Type B pancreatic cell (in vitro differentiated cells): Measurements from ENCODE around the gene PRPF6. TPM values are rescaled to one million over a fixed set of nuclear protein-coding genes. Genes with fewer than 3 reads are reported as not detected.

Experiments
- DNase-seq: peaks from one replicate; pipeline ENCODE4 v3.0.0; 2021; ENCODE audit warnings: mixed read lengths; ENCODE audit not compliant: unreplicated experiment; ENCODE audit errors: extremely low spot score
- H3K27ac Mint-ChIP-seq: 2 replicates; pipeline ENCODE4 v1.8.0; 2021; ENCODE audit warnings: mild to moderate bottlenecking, mixed read lengths
- H3K27me3 Mint-ChIP-seq: 2 replicates; pipeline ENCODE4 v1.8.0; 2021; ENCODE audit warnings: mixed read lengths
- H3K36me3 Mint-ChIP-seq: 2 replicates; pipeline ENCODE4 v1.8.0; 2021; ENCODE audit warnings: mixed read lengths
- H3K4me1 Mint-ChIP-seq: one replicate; pipeline ENCODE4 v1.8.0; 2021; ENCODE audit warnings: mixed read lengths; ENCODE audit not compliant: unreplicated experiment
- H3K4me3 Mint-ChIP-seq: 2 replicates; pipeline ENCODE4 v1.8.0; 2021; ENCODE audit warnings: mild to moderate bottlenecking, mixed read lengths
- H3K9me3 Mint-ChIP-seq: 2 replicates; pipeline ENCODE4 v1.8.0; 2021; ENCODE audit warnings: mixed read lengths
- total RNA-seq: library from RNA; stranded (reverse); gene quantifications from 2 replicates; pipeline ENCODE4 v1.2.1, GENCODE V29; 2021; ENCODE audit warnings: low replicate concordance
- TF ChIP-seq, protein P1 (sequence below): fragments of 200-600 bp; sonication (generic); conservative IDR thresholded peaks from 2 replicates; pipeline ENCODE4 v1.5.0; 2021; ENCODE audit warnings: antibody characterized with exemption, mild to moderate bottlenecking

PRPF6 gene
- total RNA-seq, 1 donor from 2014 or later, result 67.9 TPM

DNA sequence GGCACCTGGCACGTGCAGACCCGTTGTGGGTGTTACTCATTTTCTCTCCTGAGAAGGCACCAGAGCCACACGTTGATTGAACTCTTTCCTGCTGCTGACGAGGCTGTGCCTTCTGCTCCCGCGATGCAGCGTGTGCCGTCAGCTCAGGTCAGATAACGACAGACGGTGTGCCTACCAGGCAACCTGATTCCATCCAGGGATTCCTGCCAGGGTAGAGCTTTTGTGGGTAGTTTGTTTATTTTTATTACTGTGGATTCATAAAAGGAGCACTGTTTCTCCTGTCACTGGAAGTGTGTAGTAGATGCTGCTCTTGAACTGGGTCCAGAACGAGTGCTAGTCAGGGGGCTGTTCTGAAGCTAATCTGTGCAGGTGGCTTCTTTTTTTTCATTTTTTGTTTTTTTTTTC lies 20.7 kb downstream of the PRPF6 start:
- H3K4me1 Mint-ChIP-seq, result no peaks in the 10 kb centered on the region
- H3K27ac Mint-ChIP-seq, result no peak overlapping the region
- peaks cover 19% of the 10 kb centered on the region for H3K36me3 Mint-ChIP-seq
- no peaks in the 10 kb centered on the region for H3K9me3 Mint-ChIP-seq
- DNase-seq, result no peak
- H3K27me3 Mint-ChIP-seq, result no peaks in the 10 kb centered on the region
- no peak overlapping the region for H3K4me3 Mint-ChIP-seq
- TF ChIP-seq, protein P1, sequence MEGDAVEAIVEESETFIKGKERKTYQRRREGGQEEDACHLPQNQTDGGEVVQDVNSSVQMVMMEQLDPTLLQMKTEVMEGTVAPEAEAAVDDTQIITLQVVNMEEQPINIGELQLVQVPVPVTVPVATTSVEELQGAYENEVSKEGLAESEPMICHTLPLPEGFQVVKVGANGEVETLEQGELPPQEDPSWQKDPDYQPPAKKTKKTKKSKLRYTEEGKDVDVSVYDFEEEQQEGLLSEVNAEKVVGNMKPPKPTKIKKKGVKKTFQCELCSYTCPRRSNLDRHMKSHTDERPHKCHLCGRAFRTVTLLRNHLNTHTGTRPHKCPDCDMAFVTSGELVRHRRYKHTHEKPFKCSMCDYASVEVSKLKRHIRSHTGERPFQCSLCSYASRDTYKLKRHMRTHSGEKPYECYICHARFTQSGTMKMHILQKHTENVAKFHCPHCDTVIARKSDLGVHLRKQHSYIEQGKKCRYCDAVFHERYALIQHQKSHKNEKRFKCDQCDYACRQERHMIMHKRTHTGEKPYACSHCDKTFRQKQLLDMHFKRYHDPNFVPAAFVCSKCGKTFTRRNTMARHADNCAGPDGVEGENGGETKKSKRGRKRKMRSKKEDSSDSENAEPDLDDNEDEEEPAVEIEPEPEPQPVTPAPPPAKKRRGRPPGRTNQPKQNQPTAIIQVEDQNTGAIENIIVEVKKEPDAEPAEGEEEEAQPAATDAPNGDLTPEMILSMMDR, result no peak

DNA sequence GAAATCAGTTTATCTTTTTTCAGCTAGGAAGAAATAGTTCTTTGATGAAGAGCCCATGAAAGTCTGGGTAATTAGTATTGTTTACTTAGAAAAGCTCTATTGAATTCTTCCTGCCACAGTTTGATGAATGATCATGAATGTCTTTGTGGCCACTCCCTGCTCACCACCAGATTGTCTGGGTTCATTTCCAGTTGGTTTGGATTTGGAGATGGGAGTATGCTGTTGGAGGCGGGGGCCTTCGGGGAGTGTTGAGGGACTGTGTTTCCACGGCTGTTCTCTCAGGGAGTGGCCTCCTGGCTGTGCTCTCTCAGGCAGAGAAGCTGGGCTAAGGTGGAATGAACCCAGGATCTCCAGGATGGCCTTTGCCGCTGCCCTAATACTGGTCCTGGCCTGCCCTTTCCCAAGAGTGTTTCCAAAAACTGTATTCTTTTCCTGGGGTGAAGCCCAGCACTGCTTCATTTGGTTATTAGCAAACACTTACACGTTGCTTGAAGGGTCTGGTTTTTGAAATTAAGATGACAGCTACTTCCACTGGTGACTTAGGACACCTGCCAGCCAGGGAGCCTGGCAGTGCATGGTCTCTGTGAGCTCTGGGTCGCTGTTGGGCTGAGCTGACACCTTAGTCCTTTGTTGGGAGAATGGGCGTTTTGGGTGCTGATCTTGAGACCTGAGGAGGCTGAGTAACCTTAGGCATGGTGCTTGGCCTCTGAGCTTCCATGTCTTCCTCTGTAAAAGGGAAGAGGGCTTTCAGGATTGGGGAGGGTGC lies 23.2 kb downstream of the PRPF6 start:
- peak overlapping the region; percentile 93 for H3K27ac Mint-ChIP-seq
- TF ChIP-seq, protein P1, result no peak
- no peaks in the 10 kb centered on the region for H3K4me1 Mint-ChIP-seq
- H3K36me3 Mint-ChIP-seq, result peaks cover 20% of the 10 kb centered on the region
- no peaks in the 10 kb centered on the region for H3K9me3 Mint-ChIP-seq
- peak overlapping the region; percentile 54 for H3K4me3 Mint-ChIP-seq
- H3K27me3 Mint-ChIP-seq, result no peaks in the 10 kb centered on the region
- no peak for DNase-seq

DNA sequence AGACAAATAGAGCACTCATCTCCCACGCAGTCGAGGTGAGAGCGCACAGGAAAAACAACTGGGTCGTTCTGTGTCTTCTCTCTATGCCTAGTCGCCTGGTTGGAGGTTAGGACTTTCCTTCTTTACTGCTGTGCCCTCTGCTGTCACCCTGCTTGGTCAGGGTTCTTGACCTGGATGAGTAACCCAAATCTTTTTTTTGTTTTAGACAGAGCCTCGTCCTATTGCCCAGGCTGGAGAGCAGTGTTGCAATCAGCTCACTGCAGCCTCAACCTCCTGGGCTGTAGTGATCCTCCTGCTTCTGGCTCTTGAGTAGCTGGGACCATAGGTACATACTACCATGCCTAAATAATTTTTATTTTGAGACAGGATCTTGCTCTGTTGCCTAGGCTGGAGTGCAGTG lies 24.5 kb downstream of the PRPF6 start:
- peaks cover 22% of the 10 kb centered on the region for H3K36me3 Mint-ChIP-seq

DNA sequence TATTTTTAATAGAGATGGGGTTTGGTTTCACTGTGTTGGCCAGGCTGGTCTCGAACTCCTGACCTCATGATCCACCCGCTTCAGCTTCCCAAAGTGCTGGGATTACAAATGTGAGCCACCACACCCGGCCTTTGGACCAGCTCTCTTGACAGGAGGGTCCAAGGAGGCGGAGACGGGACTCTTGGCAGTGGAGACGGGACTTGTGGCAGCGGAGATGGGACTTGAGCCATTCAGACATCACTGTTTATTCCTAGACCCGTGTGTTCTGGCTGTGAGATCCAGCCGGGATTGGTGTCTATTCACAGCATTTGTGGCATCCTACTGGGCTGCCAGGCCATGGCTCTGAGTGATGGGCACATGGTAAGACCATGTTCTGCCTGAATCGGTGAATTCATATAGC lies 25.6 kb downstream of the PRPF6 start:
- no peak for DNase-seq
- H3K27me3 Mint-ChIP-seq, result no peaks in the 10 kb centered on the region
- no peak overlapping the region for H3K4me3 Mint-ChIP-seq
- no peaks in the 10 kb centered on the region for H3K4me1 Mint-ChIP-seq
- H3K27ac Mint-ChIP-seq, result no peak overlapping the region
- H3K36me3 Mint-ChIP-seq, result peaks cover 26% of the 10 kb centered on the region
- TF ChIP-seq, protein P1, result no peak
- H3K9me3 Mint-ChIP-seq, result no peaks in the 10 kb centered on the region

More for the DNA sequence above, 24.5 kb downstream of the PRPF6 start:
- H3K4me3 Mint-ChIP-seq, result no peak overlapping the region
- H3K9me3 Mint-ChIP-seq, result no peaks in the 10 kb centered on the region
- TF ChIP-seq, protein P1, result no peak
- DNase-seq, result no peak
- no peaks in the 10 kb centered on the region for H3K27me3 Mint-ChIP-seq
- peak overlapping the region; percentile 93 for H3K27ac Mint-ChIP-seq
- no peaks in the 10 kb centered on the region for H3K4me1 Mint-ChIP-seq

DNA sequence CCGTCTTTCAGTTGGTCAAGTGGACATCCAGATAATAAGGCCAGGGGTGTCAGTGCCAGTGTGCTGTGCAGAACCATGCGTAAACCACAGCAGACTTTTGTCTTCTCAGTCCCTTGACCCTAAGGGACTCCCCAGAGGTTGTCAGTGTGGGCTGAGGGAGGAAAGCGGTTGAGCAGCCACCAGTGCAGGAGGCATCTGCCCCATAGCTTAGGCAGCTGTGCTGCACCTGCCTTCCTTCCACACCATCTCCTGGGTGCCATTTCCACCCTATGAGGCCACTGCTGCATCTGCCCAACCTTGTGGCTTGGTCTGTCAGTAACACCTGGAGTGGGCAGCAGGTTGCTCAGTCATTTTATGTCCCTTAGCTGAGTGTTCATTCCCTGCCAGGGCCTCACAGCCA lies 26.0 kb downstream of the PRPF6 start:
- no peak for DNase-seq
- Mint-ChIP-seq H3K4me1 (no peaks in the 10 kb centered on the region), H3K27me3 (no peaks in the 10 kb centered on the region), H3K4me3 (no peak overlapping the region), H3K36me3 (peaks cover 24% of the 10 kb centered on the region), H3K9me3 (no peaks in the 10 kb centered on the region), H3K27ac (no peak overlapping the region)
- TF ChIP-seq, protein P1, result no peak
